SK-N-SH (cell line): ENCODE data around the gene FIGNL2. TPM values are rescaled to one million over a fixed set of nuclear protein-coding genes. Genes with fewer than 3 reads are reported as not detected.

ENCODE experiments used
- CTCF ChIA-PET: fragments of 300-600, 350-600 bp; formaldehyde crosslinking; extraction: SDS; loops from one replicate; lab custom pipeline; 2021; lab: Yijun Ruan, JAX
- POLR2A ChIA-PET: fragments of 350-600 bp; sonication (Branson Sonifier 250); formaldehyde crosslinking; extraction: SDS; loops from one replicate; lab custom pipeline; 2020; ENCODE audit warnings: antibody characterized with exemption, inconsistent platforms; lab: Yijun Ruan, JAX
- DNase-seq: peaks from one replicate; pipeline ENCODE4 v3.0.0; 2012
- H2AFZ ChIP-seq: fragments of 200-600 bp; sonication (generic); 2 replicates; pipeline ENCODE4 v1.8.1; 2016; ENCODE audit warnings: antibody characterized with exemption, mild to moderate bottlenecking, low read depth
- H3F3A ChIP-seq: fragments of 200-600 bp; sonication (generic); replicated peaks from 2 replicates; pipeline ENCODE3; 2016; ENCODE audit warnings: antibody characterized with exemption, mild to moderate bottlenecking; ENCODE audit not compliant: insufficient read depth
- H3K27ac ChIP-seq, 2 experiments: fragments of 200-500 bp in 1 of 2; fragments of 200-600 bp in 1 of 2; sonication (Bioruptor generic) in 1 of 2; sonication (generic), shearing (Covaris generic) in 1 of 2; 2 replicates each; pipeline versions ENCODE4 v1.5.1 to v1.6.1; 2014 to 2016; ENCODE audit warnings: low read depth in 2 of 2, inconsistent platforms in 1 of 2, low read length in 1 of 2, mild to moderate bottlenecking in 1 of 2, mixed read lengths in 1 of 2
- H3K27me3 ChIP-seq: fragments of 200-600 bp; sonication (generic), shearing (Covaris generic); 2 replicates; pipeline ENCODE4 v1.6.1; 2016; ENCODE audit warnings: mixed run types; ENCODE audit not compliant: insufficient read depth
- H3K36me3 ChIP-seq, 2 experiments: fragments of 200-500 bp in 1 of 2; fragments of 200-600 bp in 1 of 2; sonication (Bioruptor generic) in 1 of 2; sonication (generic) in 1 of 2; replicated peaks in 1 of 2; 2 replicates each; pipeline versions ENCODE3 to v1.5.1; 2014 to 2016; ENCODE audit warnings: low read length in 1 of 2, mild to moderate bottlenecking in 1 of 2; ENCODE audit not compliant: insufficient read depth in 2 of 2, control insufficient read depth in 1 of 2
- H3K4me1 ChIP-seq, 2 experiments: fragments of 200-500 bp in 1 of 2; fragments of 200-600 bp in 1 of 2; sonication (Bioruptor generic) in 1 of 2; sonication (generic), shearing (Covaris generic) in 1 of 2; 2 replicates each; pipeline versions ENCODE4 v1.5.1 to v1.6.1; 2014 to 2016; ENCODE audit warnings: low read depth in 1 of 2, low read length in 1 of 2, mixed run types in 1 of 2; ENCODE audit not compliant: insufficient read depth in 2 of 2, control insufficient read depth in 1 of 2
- H3K4me2 ChIP-seq: fragments of 200-600 bp; sonication (generic), shearing (Covaris generic); 2 replicates; pipeline ENCODE4 v1.6.1; 2017; ENCODE audit warnings: mixed run types
- H3K4me3 ChIP-seq, 2 experiments: fragments of 200-500 bp in 1 of 2; fragments of 200-600 bp in 1 of 2; sonication (Bioruptor generic) in 1 of 2; sonication (generic), shearing (Covaris generic) in 1 of 2; 2 replicates each; pipeline versions ENCODE4 v1.5.1 to v1.8.1; 2014 to 2016; ENCODE audit warnings: low read depth in 2 of 2, inconsistent platforms in 1 of 2, low read length in 1 of 2, mild to moderate bottlenecking in 1 of 2, mixed read lengths in 1 of 2, moderate library complexity in 1 of 2
- H3K79me2 ChIP-seq: fragments of 200-600 bp; sonication (generic); 2 replicates; pipeline ENCODE4 v1.8.1; 2017; ENCODE audit warnings: mild to moderate bottlenecking; ENCODE audit not compliant: insufficient read depth
- H3K9ac ChIP-seq: fragments of 200-600 bp; sonication (generic); 2 replicates; pipeline ENCODE4 v1.6.1; 2017; ENCODE audit warnings: mixed run types
- H3K9me2 ChIP-seq: fragments of 200-600 bp; sonication (generic); 2 replicates; pipeline ENCODE4 v1.6.1; 2017; ENCODE audit warnings: mixed run types
- H3K9me3 ChIP-seq: fragments of 200-600 bp; sonication (generic); 2 replicates; pipeline ENCODE4 v1.6.1; 2017; ENCODE audit warnings: mixed run types, mild to moderate bottlenecking, moderate library complexity
- H4K20me1 ChIP-seq: fragments of 200-600 bp; sonication (generic); 2 replicates; pipeline ENCODE4 v1.6.1; 2017; ENCODE audit warnings: mild to moderate bottlenecking, mixed run types; ENCODE audit not compliant: insufficient read depth
- CHD2 ChIP-seq: fragments of 150-350 bp; IDR thresholded peaks from 2 replicates; pipeline ENCODE4 v1.6.1; 2018; ENCODE audit warnings: low read length; ENCODE audit not compliant: partially characterized antibody
- CTCF ChIP-seq: fragments of 200-600 bp; sonication (generic); IDR thresholded peaks from 2 replicates; pipeline ENCODE4 v1.6.1; 2017; ENCODE audit warnings: antibody characterized with exemption, mild to moderate bottlenecking, moderate library complexity
- ELF1 ChIP-seq: IDR thresholded peaks from 2 replicates; pipeline ENCODE4 v1.4.0; 2012
- FOXJ3 ChIP-seq: sonication (generic); formaldehyde crosslinking; IDR thresholded peaks from 2 replicates; pipeline ENCODE4 v1.5.1; 2020; ENCODE audit warnings: mild to moderate bottlenecking, missing genetic modification reagents
- FOXM1 ChIP-seq: IDR thresholded peaks from 2 replicates; pipeline ENCODE4 v1.4.0; 2012; ENCODE audit warnings: low read depth, mild to moderate bottlenecking
- GABPA ChIP-seq: IDR thresholded peaks from 2 replicates; pipeline ENCODE4 v1.4.0; 2012; ENCODE audit warnings: low read depth, mild to moderate bottlenecking
- MAX ChIP-seq: IDR thresholded peaks from 2 replicates; pipeline ENCODE4 v1.4.0; 2012; ENCODE audit warnings: low read depth
- MXI1 ChIP-seq: IDR thresholded peaks from 2 replicates; pipeline ENCODE4 v1.6.1; 2012; ENCODE audit warnings: mild to moderate bottlenecking, low read depth, low read length, improper control_type of control experiment
- PBX3 ChIP-seq: IDR thresholded peaks from 2 replicates; pipeline ENCODE4; 2012
- RAD21 ChIP-seq: IDR thresholded peaks from 2 replicates; pipeline ENCODE4 v1.6.1; 2012; ENCODE audit warnings: mild to moderate bottlenecking, low read length
- REST ChIP-seq: IDR thresholded peaks from 2 replicates; pipeline ENCODE4 v1.6.1; 2012; ENCODE audit warnings: mild to moderate bottlenecking, low read depth, low read length, moderate library complexity
- RXRA ChIP-seq: IDR thresholded peaks from 2 replicates; pipeline ENCODE4 v1.4.0; 2012; ENCODE audit warnings: low read depth, mild to moderate bottlenecking, borderline replicate concordance
- SIN3A ChIP-seq: IDR thresholded peaks from 2 replicates; pipeline ENCODE4 v1.6.1; 2012; ENCODE audit warnings: low read depth, mild to moderate bottlenecking, low read length, moderate library complexity, borderline replicate concordance
- USF2 ChIP-seq: fragments of 150-350 bp; IDR thresholded peaks from 2 replicates; pipeline ENCODE4 v1.6.1; 2017; ENCODE audit warnings: antibody characterized with exemption, low read length, low read depth, borderline replicate concordance
- YY1 ChIP-seq: IDR thresholded peaks from 2 replicates; pipeline ENCODE4 v1.4.0; 2012; ENCODE audit warnings: low read depth, mild to moderate bottlenecking
- ZBTB33 ChIP-seq: IDR thresholded peaks from 2 replicates; pipeline ENCODE4 v1.4.0; 2012; ENCODE audit warnings: low read depth, borderline replicate concordance
- WGBS: methylation state at CpG from one replicate; pipeline ENCODE4 v1.1.6; 2017; ENCODE audit warnings: low lambda C conversion rate; 5-methylcytosine and 5-hydroxymethylcytosine counted together
- polyA plus RNA-seq, 3 experiments: library from polyadenylated mRNA; depleted of rRNA; stranded (reverse); fragments of >200 nt; gene quantifications; 2 replicates each; pipeline ENCODE4 v1.2.3, GENCODE V29; 2012

The FIGNL2 gene
- polyA plus RNA-seq, 1 of the 3 experiments (the other 2 are of a cell fraction) = 0.05 TPM

- H3K4me3 ChIP-seq = no peak overlapping the region
- H3K36me3 ChIP-seq = peaks cover 38 to 45% of the 10 kb centered on the region in 2 experiments
- no peaks in the 10 kb centered on the region for H3F3A ChIP-seq
- H3K27me3 ChIP-seq = no peaks in the 10 kb centered on the region
- ChIA-PET CTCF (interaction anchor here (0.7 to 1.6 kb wide), 3 partner anchors 11 to 277 kb away, joined by 3 to 4 read pairs (median 3); a partner anchor contains a TSS), POLR2A (interaction anchor here (0.7 kb wide), 1 partner anchor 214 kb away, joined by 3 read pairs; no protein-coding TSS in a partner anchor)
- H3K79me2 ChIP-seq = no peaks in the 10 kb centered on the region
- no peak overlapping the region for H2AFZ ChIP-seq
- H3K9me3 ChIP-seq = no peaks in the 10 kb centered on the region
- no peak overlapping the region for H3K27ac ChIP-seq
- H4K20me1 ChIP-seq = no peaks in the 10 kb centered on the region
- peaks cover 0 to 5% of the 10 kb centered on the region in 2 experiments; a peak in 2 of 4 replicates for H3K4me1 ChIP-seq
- no peak overlapping the region for H3K9ac ChIP-seq
- TF ChIP-seq ELF1 = no peak
- TF ChIP-seq CTCF = no peak
- no peak for TF ChIP-seq ZBTB33
- no peak for TF ChIP-seq FOXM1
- TF ChIP-seq SIN3A = no peak
- TF ChIP-seq MAX = no peak
- no peak for TF ChIP-seq REST
- no peak for TF ChIP-seq CHD2
- no peak for TF ChIP-seq MXI1
- TF ChIP-seq FOXJ3 (CRISPR knock-in tag) = no peak
- TF ChIP-seq USF2 = no peak
- no peak for TF ChIP-seq GABPA
- TF ChIP-seq YY1 = no peak
- no peak for TF ChIP-seq RXRA
- TF ChIP-seq PBX3 = no peak
- TF ChIP-seq RAD21 = no peak
- 96% methylated on average over 5 of the region's 5 CpGs for WGBS
- H3K4me2 ChIP-seq = no peak overlapping the region
- no peaks in the 10 kb centered on the region for H3K9me2 ChIP-seq
- no peak for DNase-seq
Observed at GRCh38 chr12:51792417-51792816, 56.1 kb downstream of the FIGNL2 start.
